ENCODE results near the gene MYO15A.
A peak's percentile ranks its signal among the peaks of the same experiment; 100 is the strongest.

Gene MYO15A

DNA sequence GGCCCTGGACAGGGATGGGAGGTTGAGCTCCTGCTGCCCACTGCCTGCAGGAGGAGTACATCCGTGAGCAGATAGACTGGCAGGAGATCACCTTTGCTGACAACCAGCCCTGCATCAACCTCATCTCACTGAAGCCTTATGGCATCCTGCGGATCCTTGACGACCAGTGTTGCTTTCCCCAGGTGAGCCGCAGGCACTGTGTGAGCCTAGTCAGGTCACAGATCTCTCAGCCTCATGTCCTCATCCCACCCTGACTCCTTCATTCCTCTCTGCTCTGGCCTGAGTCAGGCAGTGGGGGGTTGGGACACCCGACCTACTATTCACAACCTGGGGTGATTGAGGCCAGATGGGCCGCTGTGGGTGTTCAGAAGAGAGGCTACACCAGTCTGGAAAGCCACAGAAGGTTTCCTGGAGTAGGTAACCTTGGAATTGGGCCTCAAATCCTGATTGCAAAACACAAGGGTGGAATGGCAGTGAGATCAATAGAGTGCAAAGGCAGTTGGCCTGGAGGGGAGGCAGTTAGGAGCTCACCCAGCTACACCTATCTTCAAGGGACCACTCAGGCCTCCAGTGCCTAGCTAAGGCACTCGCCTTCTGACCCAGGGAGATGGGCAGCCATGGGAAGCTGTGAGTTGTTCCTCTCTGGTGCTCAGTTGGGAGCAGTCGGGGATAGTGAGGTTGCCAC, 29.7 kb downstream of the MYO15A start:
- no peak for DNase-seq

DNA sequence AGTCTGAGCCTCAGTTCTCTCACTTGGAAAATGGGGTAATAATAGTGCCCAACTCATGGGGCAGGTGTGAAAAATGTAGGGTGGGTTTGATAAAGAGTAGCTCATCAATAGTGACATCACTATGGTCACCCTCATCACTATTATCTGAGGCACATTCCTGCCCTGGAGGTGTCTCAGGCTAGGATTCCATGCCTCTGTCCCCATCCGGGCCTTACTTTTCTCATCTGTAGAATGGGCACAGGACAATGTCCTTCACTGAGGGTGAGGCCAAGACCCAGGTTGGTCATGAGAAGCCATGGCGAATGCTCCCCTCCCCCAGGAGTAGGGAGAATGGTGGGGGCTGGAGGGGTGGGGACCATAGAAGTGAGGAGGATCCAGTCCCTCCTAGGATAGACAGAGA, 30.5 kb downstream of the MYO15A start:
- DNase-seq = no peak

DNA sequence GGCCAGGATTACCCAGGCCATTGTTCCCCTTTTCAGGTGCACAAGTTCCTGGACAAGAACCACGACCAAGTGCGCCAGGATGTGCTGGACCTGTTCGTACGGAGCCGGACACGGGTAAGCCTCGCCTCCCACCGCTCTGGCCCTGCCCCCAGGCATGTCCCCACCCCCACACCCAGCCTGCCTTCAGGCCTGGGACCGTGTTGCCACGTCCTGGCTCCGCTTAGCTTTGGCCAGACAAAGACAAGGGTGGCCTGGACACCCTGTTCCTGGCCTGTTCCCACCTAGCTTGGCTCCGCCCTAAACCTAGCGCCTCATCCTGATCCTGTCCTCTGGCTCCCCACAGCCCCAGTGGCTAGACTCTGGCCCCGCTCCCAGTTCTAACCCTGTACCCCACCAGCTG, 30.9 kb downstream of the MYO15A start:
- no peak for DNase-seq

DNA sequence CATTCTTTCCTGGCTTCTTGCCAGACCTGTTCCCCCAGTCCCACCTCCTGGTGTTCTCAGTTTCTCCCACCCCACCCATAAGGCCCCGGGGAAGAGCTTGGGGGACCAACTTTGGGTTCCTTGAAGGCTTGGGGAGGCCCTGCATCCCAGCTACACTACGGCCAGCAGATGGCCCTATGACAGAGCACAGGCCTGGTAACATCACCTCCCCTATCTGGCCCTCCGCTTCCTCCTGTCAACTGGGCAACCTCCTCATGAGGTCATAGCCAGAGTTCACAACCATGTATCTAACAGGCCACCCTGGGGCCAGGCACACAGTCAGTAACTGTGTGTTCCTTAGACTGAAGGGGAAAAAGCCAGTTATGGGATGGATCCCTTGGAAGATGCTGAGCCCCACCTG, 31.4 kb downstream of the MYO15A start:
- no peak for DNase-seq

DNA sequence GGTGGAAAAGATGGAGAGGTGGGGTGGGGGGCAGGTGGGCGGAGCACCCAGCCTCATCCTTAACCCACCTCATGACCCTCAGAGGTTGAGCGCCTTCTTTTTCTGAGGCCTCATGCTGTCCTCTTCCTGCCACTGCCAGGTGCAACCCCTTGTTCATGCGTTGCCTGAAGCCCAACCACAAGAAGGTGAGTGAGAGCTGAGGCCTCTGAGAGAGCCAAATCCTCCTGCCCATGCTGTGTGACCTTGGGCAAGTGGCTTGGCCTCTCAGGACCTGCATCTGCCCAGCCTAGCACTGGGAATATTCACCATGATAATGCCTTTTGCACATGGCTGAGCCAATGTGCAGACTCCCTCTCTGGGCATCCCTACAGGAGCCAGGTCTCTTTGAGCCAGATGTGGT, 32.1 kb downstream of the MYO15A start:
- DNase-seq = no peak

DNA sequence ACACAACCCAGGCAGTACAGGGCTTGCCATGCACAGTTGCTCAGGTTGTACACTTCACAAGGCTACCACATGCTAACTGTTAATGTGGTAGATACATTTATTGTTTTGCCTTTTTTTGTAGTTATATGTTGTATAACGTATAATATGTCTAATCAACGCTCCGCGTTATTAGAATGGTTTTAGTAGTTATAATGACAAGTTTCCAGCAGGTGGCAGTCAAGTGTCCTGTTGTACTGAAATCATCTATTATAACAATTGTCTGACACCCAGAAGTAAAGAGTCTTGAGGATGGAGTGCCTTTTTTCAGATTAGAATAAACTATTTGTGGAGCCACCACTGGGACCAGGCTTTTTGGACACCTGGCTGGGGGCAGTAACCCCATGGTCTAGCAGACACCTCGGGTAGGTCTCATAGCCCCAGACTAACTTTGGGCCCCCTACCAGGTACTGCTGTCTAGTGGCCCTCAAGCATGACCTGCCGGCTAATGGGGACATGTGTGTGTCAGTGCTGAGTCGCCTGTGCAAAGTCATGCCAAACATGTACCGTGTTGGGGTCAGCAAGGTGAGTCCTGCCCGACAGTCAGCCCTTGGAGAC, 32.8 kb downstream of the MYO15A start:
- DNase-seq = peak; percentile 39 to 43

DNA sequence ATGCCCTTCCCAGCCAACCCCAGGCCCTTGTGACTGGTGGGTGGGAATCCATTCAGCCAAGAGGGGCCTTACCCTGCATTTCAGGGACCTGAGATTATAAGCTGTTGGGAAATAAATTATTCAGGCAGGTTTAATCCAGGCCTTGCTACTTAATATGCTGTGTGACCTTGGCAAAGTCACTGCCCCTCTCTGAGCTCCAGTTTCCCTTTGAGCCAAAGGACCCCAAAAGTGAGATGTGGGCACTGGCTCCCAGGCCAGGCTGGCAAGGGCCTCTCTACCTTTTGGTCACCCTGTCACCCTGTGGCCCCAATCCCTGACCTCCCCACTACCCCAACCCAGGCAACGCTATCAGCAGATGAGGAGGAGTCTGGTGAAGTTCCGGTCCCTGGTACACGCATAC, 33.9 kb downstream of the MYO15A start:
- no peak for DNase-seq

DNA sequence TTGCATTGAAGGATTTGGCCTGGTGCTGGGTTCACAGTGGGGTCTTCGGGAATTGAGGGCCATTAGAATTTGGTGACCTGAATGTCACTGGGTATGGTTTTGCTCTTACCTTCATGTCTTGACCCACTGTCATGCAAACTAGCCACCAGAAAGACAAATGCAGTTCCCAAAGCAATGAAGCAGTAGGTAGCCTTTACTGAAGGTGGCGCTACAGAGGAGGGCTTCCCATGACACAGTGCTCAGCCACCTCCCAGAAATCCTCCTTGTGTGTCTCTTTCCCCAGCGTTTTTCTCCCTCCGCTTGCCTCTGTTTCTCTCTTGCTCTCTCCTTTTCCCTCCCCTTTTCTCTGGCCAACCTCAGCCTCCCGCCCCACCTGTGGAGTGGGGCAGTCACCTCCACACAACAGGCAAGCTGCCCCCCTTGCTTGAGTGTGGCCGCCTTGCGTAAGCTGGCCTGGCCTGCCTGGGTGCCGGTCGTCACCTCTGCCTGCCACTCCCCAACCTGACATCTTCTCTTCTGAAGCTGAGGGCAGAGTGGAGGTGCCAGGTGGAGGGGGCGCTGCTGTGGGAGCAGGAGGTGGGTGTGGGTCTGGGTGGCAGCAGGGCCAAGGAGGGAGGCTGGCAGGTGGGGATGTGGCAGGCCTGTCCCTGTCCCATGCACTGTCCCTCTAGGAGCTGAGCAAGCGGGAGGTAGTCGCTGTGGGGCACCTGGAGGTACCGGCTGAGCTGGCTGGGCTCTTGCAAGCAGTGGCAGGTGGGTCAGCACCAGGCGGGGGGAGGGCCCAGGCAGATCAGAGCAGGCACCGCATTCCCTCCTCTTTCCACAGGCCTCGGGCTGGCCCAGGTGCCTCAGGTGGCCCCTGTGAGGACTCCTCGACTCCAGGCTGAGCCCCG, 34.7 kb downstream of the MYO15A start:
- peak in 1 of 2 experiments; percentile 0 for DNase-seq

DNA sequence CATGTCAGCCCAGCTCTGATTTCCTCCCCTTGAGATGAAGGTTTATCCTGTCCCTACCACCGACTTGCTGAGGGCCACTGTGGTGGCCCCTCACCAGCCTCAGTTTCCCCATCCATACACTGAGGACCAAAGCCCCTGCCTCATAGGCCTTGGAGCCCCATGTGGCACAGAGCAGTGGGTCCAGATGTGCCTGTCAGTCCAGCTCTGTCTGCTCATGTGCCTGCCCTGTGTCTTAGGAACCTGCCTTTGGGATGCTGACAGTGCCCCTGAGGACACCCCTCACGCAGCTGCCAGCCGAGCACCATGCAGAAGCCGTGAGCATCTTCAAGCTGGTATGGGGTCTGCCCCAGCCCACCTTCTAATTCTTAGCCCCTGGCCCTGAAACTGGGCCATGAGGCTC, 35.7 kb downstream of the MYO15A start:
- DNase-seq = no peak

DNA sequence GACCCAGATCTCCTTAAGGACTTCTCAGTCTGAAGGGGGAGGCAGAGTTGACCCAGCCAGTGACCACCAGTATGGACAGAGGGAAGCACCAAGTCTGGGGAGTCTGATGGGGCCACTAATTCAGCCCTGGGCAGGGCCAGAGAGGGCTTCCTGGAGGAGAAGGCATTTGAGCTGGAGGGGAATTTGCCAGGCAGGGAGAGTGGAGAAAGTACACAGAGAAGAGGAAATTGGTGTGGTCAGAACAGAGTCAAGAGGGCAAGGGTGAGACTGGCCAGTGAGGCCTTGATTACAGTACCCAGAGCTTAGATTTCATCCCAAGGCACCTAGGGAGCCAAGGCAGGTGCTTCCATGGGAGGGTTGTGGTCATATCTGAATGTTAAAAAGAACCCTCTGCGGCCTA, 36.3 kb downstream of the MYO15A start:
- DNase-seq = no peak

DNA sequence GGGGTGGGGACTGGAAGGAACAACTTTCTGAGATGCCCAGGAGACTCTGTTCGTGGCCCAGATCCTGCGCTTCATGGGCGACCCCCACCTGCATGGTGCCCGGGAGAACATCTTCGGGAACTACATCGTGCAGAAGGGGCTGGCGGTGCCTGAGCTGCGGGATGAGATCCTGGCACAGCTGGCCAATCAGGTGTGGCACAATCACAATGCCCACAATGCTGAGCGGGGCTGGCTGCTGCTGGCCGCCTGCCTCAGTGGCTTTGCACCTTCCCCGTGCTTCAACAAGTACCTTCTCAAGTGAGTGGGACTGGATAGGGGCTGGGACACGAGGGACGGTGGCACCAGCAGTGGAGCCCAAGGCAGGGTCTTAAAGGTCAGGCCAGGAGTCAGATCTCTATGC, 37.3 kb downstream of the MYO15A start:
- no peak for DNase-seq

DNA sequence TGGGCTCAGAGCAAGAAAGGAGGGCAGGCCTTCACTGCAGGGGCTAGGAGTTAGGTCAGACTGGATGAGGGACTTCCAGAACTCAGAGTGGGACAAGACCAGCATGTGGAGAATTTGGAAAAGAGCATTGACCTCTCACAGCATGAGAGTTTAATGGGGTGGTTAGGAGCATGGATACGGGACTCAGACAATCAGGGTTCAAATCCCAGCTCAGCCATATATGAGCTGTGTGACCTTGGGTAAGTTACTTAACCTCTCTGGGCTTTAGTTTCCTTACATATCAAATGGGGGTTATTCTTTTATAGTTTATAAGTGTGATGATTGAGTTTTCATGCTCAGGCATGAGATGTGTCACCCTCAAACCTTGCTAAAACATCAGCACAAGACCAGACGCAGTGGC, 37.7 kb downstream of the MYO15A start:
- no peak for DNase-seq

DNA sequence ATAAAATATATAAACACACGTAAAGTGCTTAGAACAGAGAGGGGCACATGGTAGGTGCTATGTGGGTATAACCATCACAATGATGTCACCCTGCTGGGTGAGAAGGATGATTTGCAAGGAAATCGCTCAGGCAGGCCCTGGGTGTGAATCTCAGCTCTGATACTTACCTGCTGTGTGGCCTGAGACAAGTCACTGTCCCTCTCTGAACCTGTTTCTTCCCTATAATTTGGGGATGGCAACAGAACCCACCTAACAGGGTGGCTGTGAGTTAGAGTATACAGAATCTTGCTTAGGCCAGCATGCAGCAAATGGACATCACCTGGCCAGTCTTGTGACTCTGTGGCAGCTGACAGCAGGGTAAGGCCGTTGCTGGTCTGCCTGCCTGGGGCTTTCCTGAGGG, 38.4 kb downstream of the MYO15A start:
- no peak for DNase-seq

DNA sequence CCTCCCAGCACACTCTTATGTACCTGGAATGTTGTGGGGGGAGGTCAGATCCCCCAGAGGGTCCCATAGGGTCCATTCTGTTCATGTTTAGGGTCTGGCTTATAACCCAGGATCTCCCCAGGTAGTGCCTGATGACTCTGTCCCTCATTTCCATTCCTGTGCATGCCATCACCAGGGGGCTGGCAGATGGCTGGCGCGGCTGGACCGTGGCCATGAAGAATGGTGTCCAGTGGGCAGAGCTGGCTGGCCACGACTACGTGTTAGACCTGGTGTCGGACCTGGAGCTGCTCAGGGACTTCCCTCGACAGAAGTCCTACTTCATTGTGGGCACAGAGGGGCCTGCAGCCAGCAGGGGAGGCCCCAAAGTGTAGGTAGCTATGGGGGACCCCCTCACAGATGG, 40.0 kb downstream of the MYO15A start:
- DNase-seq = no peak

DNA sequence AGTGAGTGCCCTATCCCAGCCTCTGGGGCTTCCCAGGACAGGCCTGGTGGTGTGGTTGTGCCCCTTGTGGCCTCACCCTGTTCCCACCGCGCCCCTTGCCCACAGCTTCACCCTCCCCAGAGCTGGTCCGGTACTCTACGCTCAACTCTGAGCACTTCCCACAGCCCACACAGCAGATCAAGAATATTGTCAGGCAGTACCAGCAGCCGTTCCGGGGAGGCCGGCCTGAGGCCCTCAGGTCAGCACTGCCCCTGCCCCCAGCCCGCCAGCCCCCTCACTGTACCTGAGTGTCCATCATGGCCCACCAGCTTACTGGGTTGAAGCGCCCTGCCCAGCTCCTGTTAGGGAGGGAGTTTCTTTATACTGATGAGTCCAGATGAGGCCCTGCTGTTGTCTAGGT, 42.7 kb downstream of the MYO15A start:
- DNase-seq = no peak

DNA sequence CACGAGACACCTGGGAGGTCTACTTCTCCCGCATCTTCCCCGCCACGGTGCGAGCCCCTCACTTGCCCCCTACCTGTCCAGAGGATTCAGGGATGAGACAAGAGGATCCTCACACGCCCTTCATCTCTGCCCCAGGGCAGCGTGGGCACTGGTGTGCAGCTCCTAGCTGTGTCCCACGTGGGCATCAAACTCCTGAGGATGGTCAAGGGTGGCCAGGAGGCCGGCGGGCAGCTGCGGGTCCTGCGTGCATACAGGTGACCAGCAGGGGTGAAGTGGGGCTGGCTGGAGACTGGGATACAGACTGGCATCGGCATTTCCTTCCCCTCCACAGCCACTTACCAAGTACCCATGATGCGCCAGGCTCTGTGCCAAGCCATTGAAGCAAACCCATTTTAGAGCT, 46.6 kb downstream of the MYO15A start:
- DNase-seq = no peak

DNA sequence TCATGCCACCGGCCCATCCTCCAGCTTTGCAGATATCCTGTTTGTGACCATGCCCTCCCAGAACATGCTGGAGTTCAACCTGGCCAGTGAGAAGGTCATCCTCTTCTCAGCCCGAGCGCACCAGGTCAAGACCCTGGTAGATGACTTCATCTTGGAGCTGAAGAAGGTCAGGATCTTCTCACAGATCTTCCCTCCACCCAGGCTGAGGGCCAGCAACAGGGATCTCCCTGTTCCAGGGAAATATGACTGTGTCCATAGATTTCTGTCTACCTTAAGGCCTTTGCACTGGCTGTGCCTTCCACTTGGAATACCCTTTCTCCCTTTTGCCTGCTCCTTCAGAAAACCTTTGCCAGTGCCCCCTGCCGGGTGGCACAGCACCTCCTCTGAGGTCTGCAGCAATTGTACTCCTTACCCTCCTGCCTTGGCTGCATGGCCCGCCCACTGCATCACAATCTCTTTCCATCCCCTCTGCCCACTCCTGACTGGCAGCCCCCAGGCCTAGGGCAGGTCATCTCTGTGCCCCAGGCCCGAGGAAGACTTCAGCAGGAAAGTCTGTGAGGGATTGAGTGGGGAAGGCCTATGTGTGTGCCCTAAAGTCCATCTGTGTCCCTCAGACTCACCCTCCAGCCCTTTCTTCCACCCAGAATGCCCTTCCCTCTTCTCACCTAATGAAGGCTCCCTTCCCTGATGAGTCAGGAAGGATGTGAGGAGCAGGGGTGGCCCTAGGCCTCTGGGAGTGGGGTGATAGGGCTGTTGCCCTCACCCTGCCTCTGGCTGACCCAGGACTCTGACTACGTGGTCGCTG, 47.8 kb downstream of the MYO15A start:
- no peak for DNase-seq

DNA sequence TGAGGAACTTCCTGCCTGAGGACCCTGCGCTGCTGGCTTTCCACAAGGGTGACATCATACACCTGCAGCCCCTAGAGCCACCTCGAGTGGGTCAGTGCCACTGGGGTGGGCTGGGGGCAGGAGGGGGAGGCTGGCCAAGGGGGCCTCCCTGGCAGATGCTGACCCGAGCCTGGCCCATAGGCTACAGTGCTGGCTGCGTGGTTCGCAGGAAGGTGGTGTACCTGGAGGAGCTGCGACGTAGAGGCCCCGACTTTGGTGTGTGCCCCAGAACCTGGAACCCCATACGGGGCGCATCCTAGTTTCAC, 48.4 kb downstream of the MYO15A start:
- DNase-seq = no peak

DNA sequence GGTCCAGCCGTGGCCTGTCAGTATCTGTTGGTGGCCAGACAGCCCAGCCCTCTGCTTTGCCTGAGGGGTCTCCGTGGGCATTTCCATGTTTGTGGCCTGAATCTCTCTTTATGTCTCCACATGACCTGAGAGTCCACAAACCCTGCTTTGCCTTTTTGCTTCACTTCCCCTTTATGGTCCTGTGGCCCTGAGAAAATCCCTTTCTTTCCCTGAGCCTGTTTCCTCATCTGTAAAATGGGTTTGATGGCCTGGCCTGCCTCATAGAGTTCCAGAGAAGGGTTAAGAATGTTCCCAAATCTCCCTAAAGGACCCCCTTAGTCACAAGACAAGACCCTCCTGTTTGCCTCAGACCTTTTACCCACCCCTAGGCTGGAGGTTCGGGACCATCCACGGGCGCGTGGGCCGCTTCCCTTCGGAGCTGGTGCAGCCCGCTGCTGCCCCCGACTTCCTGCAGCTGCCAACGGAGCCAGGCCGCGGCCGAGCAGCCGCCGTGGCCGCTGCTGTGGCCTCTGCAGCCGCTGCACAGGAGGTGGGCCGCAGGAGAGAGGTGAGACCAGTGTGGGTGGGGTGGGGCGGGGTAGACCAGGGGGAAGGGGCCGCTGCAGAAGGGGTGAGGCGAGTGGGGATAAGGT, 48.9 kb downstream of the MYO15A start:
- DNase-seq = no peak

DNA sequence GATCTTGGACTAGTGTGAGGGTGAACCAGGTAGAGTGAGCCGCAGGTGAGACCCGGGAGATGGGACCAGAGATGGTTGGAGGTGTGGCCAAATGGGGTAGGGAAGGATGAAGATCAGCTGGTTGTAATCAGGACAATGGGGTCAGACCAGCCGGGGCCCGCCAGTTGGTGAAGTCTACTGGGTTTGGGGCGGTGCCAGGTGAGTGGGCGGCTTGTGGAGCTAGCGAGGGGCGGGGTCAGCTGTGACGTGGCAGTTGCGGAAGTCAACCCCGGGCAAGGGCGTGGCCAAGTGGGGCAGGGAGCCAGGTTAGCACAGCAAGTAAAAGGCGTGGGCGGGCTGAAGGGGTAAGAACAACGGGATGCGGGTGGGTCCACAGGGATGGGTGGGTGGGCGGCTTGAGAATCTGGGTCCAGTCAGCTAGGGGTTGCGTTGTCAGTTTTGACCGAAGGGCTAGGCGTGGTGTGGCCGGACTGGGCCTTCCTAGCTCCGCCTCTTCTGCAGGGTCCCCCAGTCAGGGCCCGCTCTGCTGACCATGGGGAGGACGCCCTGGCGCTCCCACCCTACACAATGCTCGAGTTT, 49.6 kb downstream of the MYO15A start:
- DNase-seq = no peak

DNA sequence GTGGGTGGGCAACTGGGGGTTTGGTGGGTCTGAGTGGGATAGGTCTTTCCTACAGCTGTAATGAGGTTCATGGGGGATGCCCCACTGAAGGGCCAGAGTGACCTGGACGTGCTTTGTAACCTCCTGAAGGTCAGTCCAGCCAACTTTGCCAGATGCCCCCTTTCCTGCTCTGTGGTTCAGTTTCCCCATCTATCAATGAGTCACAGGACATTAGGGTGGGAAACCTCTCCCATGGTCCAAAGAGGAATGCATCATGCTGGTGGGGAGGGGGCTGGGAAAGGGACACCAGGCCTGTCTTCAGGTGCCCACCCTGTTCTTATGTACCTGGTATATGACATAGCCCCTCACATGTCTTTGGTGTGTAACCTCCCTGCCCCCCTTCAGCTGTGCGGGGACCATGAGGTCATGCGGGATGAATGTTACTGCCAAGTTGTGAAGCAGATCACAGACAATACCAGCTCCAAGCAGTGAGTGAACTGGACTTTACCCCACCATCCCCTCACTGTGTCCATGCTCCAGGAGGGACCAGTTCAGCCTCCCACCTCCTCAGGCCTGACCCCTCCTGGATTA, 51.1 kb downstream of the MYO15A start:
- no peak for DNase-seq

All from Kasumi-1 (cell line).